Measurements from ENCODE around the gene ARHGAP25.

DNA sequence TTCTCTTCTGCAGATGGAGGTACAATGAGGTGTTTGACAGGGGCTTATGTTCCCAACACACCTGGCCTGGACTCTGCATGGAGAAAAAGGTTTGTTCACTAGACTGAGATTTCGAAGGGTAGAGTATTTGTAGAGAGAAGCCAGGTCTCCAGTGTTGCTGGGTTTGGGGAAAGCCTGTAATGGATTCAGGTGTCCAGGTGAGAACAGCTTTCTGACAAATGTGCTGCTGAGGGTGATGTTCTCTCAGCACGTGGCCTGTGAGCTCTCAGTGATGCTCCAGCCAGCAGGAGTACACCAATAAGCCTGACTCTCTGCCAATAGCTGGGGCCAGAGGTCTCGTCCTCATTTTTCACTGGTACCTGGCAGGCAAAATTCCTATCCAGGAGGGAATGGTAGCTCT lies 43.8 kb upstream of the ARHGAP25 start:
- TF ChIP-seq, protein P1, sequence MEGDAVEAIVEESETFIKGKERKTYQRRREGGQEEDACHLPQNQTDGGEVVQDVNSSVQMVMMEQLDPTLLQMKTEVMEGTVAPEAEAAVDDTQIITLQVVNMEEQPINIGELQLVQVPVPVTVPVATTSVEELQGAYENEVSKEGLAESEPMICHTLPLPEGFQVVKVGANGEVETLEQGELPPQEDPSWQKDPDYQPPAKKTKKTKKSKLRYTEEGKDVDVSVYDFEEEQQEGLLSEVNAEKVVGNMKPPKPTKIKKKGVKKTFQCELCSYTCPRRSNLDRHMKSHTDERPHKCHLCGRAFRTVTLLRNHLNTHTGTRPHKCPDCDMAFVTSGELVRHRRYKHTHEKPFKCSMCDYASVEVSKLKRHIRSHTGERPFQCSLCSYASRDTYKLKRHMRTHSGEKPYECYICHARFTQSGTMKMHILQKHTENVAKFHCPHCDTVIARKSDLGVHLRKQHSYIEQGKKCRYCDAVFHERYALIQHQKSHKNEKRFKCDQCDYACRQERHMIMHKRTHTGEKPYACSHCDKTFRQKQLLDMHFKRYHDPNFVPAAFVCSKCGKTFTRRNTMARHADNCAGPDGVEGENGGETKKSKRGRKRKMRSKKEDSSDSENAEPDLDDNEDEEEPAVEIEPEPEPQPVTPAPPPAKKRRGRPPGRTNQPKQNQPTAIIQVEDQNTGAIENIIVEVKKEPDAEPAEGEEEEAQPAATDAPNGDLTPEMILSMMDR (conservative IDR thresholded peaks at IDR 0.05): no peak
- TF ChIP-seq ZFX (IDR thresholded peaks at IDR 0.05): no peak

All from C4-2B (cell line).